Lower leg skin (tissue), 4 donors: Measurements from ENCODE around the gene ABR. TPM values are rescaled to one million over a fixed set of nuclear protein-coding genes. Genes with fewer than 3 reads are reported as not detected.
"Not testable (repeated sequence)": the region's sequence is repeated elsewhere in the genome, so short reads cannot be mapped to it uniquely, and the experiment has no call there.

Experiments used
- DNase-seq, 2 donors: peaks; one replicate each; pipeline ENCODE4 v3.0.0-alpha.2; 2019; ENCODE audit warnings: low spot score in 2 of 2
- H3K4me3 ChIP-seq: fragments of 200-600 bp; sonication (generic); 2 replicates; pipeline ENCODE4 v1.5.1; 2017; ENCODE audit warnings: mild to moderate bottlenecking, low read depth; ENCODE audit not compliant: poor library complexity, severe bottlenecking
- CTCF ChIP-seq, 3 donors: fragments of 450-650 bp; IDR thresholded peaks; one replicate each; pipeline ENCODE4 v1.5.1; 2016; ENCODE audit warnings: antibody characterized with exemption in 3 of 3, mild to moderate bottlenecking in 3 of 3, moderate library complexity in 2 of 3
- POLR2A ChIP-seq, 2 donors: fragments of 450-650 bp; IDR thresholded peaks; one replicate each; pipeline ENCODE4 v1.6.1; 2016 to 2017; ENCODE audit warnings: antibody characterized with exemption in 2 of 2, mild to moderate bottlenecking in 1 of 2, moderate library complexity in 1 of 2
- WGBS, 2 donors: methylation state at CpG; one replicate each; pipeline ENCODE4 v1.1.5; 2018; 5-methylcytosine and 5-hydroxymethylcytosine counted together
- intact Hi-C: fragments of 100-400 bp; cut with DNase I; formaldehyde crosslinking; loops from one replicate; pipeline ENCODE4 v1.15.0; 2023; ENCODE audit warnings: low total_unique reads
- total RNA-seq, 4 donors: library from RNA; depleted of rRNA; stranded (reverse); fragments of >200 nt; gene quantifications; one replicate each; pipeline ENCODE4 v1.1.0, GENCODE V29; 2016

ABR gene
- total RNA-seq, 4 donors from 2014 or later = 60.9 to 98.8 (median 88.3) TPM

DNA sequence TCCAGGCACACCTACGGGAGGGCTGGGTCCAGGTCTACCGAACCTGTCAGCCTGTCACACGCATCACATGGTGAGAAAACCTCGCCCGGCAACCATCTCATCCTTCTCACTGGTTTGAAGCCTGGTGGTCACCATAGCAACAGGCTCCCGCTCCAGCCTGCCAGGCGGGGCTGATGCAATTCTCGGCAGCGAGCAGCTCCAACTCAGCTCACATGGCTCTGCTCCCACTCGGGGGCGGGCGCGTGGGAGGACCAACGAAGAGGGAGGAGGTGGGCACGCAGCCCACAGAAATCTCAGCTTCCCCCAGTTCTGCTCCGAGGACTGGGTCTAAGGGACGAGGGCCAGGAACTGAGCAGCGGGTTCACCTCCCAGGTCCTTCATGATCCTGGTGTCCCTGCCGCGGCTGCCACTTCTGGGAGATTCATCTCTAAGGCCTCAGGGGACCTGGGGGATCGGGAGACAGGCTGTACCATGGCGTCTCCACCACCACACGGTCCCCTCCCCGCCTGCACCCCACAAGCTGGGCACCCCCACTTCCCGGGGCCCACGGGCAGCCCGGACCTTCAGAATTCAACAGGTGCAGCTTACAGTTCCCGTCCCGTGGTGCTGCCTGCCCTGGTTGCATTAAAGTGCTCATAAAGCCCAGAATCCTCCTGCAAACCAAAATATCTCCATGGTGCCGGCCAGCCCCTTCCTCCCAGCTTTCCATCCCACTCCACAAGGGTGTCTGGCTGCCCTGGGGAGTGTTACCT, 25.8 kb downstream of the ABR start:
- peak in 1 of 2 donors; percentile 93 for DNase-seq

GRCh38 chr17:1152582-1152981, 27.2 kb downstream of the ABR start:
- intact Hi-C loops, DNase-seq, H3K4me3 ChIP-seq: not testable (repeated sequence)
- WGBS, 2 donors = 86 to 90% methylated on average over 8 of the region's 8 CpGs

More for the DNA sequence above, 25.8 kb downstream of the ABR start:
- TF ChIP-seq POLR2A (IDR thresholded peaks at IDR 0.05) (no peak), CTCF (IDR thresholded peaks at IDR 0.05) (no peak)
- WGBS, 2 donors = 42 to 68% methylated on average over 20 to 22 of the region's 30 CpGs
- intact Hi-C loops = no loop called here
- no peak overlapping the region for H3K4me3 ChIP-seq

GRCh38 chr17:1150863-1151600, 28.7 kb downstream of the ABR start:
- WGBS, 2 donors = 61 to 67% methylated on average over 12 of the region's 12 CpGs
- TF ChIP-seq POLR2A (IDR thresholded peaks at IDR 0.05) (no peak), CTCF (IDR thresholded peaks at IDR 0.05) (no peak)
- DNase-seq = no peak
- intact Hi-C loops = no loop called here
- H3K4me3 ChIP-seq = no peak overlapping the region

- no peak overlapping the region for H3K4me3 ChIP-seq
- no peak for DNase-seq
- TF ChIP-seq CTCF (IDR thresholded peaks at IDR 0.05) (no peak), POLR2A (IDR thresholded peaks at IDR 0.05) (no peak)
- intact Hi-C loops = no loop called here
- 88 to 92% methylated on average over 13 of the region's 13 CpGs for WGBS, 2 donors
These were observed 29.9 kb downstream of the ABR start for GRCh38 chr17:1149869-1150268.

DNA sequence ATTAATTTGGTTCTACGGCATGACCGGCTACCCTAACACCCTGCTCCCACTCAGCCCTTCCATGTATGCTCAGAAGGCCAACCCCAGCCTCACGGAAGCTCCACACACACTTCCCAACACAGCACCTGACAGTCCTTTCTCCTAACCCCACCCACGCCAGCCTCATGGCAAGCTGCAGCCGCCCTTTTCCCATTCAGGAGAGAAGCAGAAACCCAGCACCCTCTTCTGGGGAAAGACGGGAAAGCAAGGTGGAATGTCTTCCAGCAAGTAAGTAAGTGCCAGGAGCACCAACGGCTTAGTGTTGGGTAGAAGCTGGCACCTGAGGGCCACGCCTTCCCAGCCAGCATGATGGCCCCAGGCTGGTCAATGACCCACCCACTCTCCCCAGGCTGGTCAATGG, 32.1 kb downstream of the ABR start:
- TF ChIP-seq POLR2A (IDR thresholded peaks at IDR 0.05) (no peak), CTCF (IDR thresholded peaks at IDR 0.05) (no peak)
- WGBS, 2 donors = 47 to 61% methylated on average over 8 of the region's 8 CpGs
- H3K4me3 ChIP-seq = no peak overlapping the region
- intact Hi-C loops = no loop called here
- peak in 1 of 2 donors; percentile 38 for DNase-seq

GRCh38 chr17:1146561-1147265, 33.1 kb downstream of the ABR start:
- intact Hi-C loops = no loop called here
- no peak overlapping the region for H3K4me3 ChIP-seq
- WGBS, 2 donors = 92 to 95% methylated on average over 9 of the region's 9 CpGs

More at GRCh38 chr17:1146561-1147265, 33.1 kb downstream of the ABR start:
- no peak for TF ChIP-seq POLR2A (IDR thresholded peaks at IDR 0.05)
- TF ChIP-seq CTCF (IDR thresholded peaks at IDR 0.05) = no peak
- DNase-seq = no peak
